NCI-H345 (cell line): Measurements from ENCODE around the gene ZNF37A.
"Not testable (repeated sequence)": the region's sequence is repeated elsewhere in the genome, so short reads cannot be mapped to it uniquely, and the experiment has no call there.

Experiments
- DNase-seq: peaks from one replicate; lab custom pipeline; 2025; lab: John Stamatoyannopoulos, UW

The ZNF37A gene

DNA sequence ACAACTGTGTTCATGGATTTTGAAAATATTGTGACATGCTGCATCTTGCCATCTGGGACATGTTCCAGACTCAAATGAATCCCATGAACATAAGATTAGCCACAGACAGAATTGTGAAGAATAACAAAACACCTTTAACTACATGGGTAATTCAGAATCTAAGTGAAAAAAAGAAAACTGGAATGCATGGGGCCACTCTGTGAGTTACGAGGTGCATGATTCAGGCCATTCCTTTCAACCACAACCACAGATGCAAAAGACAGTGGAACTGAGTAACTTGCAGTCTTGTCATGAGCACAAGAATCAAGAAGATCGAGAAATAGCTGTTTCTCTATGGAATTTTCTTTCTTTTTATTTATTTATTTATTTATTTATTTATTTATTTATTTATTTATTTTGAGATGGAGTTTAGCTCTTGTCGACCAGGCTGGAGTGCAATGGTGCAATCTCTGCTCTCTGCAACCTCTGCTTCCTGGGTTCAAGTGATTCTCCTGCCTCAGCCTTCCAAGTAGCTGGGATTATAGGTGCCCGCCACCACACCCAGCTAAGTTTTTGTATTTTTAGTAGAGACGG is 56.8 kb downstream of the ZNF37A start:
- DNase-seq, result not testable (repeated sequence)

DNA sequence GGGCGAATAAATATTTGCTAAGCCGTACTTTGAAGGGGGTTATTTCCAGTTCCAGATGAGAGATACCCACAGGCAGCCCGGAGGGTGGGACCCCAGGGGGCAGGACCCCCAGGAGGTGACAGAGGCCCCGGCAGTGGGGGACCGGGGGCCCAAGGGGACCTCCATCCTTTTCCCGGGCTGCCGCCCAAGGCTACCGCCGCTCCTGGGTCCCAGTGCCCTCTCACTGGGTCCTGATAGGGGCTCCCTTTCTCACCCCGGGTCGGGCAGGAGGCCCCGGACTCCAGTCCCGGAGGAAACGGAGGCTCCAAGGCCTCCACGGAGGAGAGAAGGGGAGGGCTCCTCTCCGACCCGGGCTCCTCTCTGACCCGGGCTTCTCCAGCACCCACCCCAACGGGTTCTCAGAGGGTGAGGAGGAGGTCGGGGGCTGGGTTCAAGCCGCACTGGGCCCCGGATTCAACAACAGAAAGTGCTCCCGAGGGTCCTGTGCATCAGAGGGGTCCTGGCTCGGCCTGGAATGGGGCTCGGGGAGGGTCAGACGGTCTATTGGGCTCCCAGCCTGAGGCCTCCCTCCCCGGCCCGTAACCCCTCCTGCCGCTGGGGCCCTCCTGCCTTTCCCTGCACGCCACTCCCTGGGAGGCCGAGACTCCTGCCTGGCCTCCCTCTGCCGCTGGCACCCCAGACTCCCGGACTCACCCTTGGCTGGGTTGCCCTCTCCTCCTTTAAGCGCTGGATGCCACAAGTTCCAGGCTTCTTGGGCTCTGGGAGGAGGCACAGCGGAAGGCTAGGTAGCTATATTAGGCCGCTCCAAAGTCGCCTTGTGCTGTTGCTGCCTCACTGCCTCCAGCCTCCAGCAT is 62.5 kb downstream of the ZNF37A start:
- DNase-seq, result no peak

DNA sequence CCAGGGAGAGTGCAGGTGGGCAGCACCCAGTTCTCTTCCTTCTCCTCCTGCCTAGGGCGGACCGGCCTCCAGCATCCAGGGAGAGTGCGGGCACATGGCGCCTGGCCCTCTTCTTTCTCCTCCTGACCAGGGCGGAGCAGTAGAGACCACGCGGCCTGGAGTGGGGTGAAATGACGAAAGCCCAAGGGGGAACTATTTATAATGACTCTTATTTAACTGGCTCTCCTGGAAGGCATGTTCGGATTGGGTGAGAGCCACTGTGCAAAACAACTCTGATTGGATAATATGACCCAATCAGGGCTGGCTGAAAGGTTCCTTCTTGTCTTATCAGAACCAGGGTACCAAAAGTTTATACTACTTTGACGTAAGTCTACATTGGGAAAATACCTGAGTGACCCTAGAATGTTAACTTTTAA is 63.1 kb downstream of the ZNF37A start:
- DNase-seq, result no peak

DNA sequence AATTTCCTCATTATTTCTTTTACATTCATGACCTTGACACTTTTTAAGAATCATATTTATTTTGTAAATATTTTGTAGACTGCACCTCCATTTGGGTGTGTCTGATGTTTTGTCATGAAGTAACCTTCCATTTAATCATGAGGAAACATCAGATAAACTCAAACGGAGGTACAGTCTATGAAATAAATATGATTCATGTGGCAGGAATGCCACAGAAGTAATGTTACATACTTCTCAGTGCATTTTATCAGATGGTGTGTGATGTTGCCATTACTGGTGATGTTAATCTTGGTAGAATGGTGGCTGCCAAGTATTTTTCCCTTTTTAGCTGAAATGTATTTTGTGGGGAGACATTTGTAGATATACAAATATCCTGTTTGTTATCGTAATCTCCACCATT is 64.9 kb downstream of the ZNF37A start:
- DNase-seq, result no peak

- no peak for DNase-seq
Measured at GRCh38 chr10:38163617-38164016, 69.5 kb downstream of the ZNF37A start.

- no peak for DNase-seq
Measured at GRCh38 chr10:38174336-38174735, 80.2 kb downstream of the ZNF37A start.

DNA sequence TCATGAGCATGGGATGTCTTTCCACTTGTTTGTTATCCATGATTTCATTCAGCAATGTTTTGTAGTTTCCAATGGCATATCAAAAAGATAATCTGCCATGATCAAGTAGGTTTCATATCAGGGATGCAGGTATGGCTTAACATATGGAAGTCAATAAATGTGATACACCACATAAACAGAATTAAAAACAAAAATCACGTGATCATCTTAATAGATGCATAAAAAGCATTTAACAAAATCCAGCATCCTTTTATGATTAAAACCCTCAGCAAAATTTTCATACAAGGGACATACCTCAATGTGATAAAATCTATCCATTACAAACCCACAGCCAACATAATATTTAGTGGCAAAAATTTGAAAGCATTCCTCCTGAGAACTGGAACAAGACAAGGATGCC is 90.3 kb downstream of the ZNF37A start:
- DNase-seq, result no peak
